Right ventricle myocardium superior (tissue), 1 donor: ENCODE results near the gene C3orf22. TPM values are rescaled to one million over a fixed set of nuclear protein-coding genes. Genes with fewer than 3 reads are reported as not detected.

ENCODE experiments used
- ATAC-seq: fragments of 200-7000 bp; cut with Tn5 transposase; one replicate; pipeline ENCODE4 v1.9.1; 2020; ENCODE audit warnings: mild to moderate bottlenecking; ENCODE audit not compliant: poor library complexity
- DNase-seq: peaks from one replicate; pipeline ENCODE4 v3.0.0-alpha.2; 2020
- intact Hi-C: fragments of 100-400 bp; cut with DNase I; formaldehyde crosslinking; loops from one replicate; pipeline ENCODE4 v1.11.2; 2022
- total RNA-seq: library from RNA; stranded (reverse); fragmentation: NEBNext Ultra II Directional; extraction: Animal tissue kit (Norgen Biotek cat#: 25700); gene quantifications from one replicate; pipeline ENCODE4 v1.2.1, GENCODE V29; 2021
- donor health status: DM: no; HTN: yes; CAD: no; lungs with severe emphysema.

Gene C3orf22
- total RNA-seq, 1 donor from 2014 or later = not detected

DNA sequence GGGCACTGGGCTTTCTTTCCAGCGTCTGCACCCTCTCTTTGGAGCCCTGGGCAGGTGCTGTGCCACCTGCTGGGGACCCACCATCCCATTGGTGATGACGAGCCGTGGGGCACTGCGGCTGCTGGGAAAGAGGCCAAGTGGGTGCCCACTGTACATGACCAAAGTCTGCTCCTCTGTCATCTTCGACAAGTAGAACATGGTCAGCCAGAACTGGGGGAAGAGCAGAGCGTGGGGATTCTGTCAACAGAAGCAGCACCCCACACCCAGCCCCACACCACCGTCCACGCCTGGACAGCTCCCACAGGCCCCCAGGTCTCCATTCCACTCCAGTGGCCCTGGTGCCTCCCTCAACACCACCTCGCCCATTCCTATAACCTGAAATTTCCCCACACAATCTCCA lies 50.8 kb downstream of the C3orf22 start:
- DNase-seq (peak; percentile 25), ATAC-seq (no peak)
- intact Hi-C loops = no loop called here

DNA sequence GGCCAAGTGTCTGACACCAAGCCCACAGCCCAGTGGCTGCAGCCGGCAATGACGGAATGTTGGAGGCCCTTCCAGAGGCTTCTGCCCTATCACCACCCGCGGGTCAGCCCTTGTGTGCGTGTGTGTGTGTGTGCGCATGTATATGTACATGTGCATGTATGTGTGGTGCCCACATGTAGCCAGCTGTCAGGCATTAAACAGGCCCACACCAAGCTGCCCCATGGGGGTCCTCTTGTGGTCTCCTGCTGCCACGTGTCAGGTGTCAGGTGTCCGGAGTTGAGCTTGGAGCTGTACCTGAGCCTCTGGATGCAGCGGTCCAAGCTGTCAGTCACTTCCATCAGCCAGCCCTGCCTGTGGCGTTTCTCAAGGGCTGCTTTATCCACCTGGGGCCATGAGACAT lies 55.0 kb downstream of the C3orf22 start:
- no peak for ATAC-seq
- intact Hi-C loops = no loop called here
- DNase-seq = no peak

DNA sequence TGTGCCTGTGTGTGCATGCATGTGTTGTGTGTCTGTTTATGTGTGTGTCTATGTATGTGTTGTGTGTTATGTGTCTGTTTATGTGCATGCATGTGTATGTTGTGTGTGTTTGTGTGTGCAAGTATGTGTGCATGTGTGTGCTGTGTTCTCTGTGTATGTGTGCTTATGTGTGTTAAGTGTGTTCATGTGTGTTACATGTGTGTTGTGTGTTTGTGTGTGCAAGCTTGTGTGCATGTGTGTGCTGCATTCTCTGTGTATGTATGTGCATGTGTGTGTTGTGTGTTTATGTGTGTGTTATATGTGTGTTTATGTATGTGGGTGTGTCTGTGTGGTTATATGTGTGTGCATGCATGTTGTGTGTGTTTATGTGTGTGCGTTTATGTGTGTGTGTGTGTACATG lies 56.1 kb downstream of the C3orf22 start:
- ATAC-seq (no peak), DNase-seq (no peak)
- intact Hi-C loops = no loop called here

DNA sequence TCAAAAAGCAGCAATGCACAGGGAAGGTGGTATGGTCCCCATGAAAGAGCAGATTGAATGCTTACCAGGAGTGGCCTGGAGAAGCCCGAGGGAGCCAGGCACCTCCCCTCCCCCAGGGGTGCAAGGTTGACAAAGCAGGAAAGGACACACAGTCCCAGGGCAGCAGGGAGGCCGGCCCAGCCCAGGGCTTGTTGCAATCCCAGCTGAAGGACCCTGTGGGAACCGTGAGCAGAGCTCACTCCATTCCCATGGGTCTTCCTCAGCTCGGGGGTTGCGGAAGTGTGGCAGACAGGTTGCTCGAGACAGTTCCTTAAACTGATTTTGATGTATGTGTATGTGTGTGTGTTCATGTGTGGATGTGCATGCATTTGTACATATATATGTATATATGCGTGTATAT lies 57.0 kb downstream of the C3orf22 start:
- DNase-seq (peak; percentile 68), ATAC-seq (peak; percentile 78)
- intact Hi-C loops = no loop called here

DNA sequence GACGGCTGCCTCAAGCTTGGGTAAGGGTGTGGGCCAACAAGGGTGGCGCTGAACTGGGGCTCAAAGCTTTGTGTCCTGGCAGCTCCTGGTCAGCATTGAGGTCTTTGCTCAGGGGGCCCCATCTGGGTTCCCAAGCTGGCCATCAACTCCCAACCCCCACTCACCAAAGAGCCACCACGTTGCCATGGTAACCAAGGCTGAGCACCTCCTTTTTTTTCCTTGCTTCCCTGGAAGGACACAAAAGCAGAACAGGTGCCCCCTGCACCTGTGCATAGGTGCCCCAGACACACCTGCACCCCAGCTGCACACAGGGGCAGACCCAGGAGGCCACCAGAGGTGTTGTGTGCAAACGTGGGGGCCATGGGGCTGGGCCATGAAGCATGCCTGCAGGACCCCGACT lies 57.7 kb downstream of the C3orf22 start:
- ATAC-seq = no peak
- intact Hi-C loops = no loop called here
- DNase-seq = no peak

DNA sequence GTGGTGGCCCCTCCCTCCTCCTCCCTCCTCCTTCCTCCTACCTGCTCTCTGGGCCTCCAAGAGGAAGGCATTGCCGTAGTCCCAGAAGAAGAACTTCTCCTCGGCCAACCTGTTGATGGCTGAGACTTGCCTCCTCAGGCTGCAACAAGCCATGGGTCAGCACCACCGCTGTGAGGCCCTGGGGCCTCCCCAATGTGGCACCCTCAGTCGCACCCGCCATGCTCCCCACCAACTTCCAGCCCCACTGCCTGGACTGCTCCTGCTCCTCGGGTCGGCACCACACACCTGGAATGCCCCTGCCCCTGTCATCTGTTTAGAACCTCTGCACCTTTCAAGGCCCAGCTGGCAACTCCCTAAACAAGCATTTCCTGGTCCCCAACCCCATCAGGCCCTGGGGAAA lies 58.7 kb downstream of the C3orf22 start:
- no peak for DNase-seq
- intact Hi-C loops = no loop called here
- no peak for ATAC-seq

Other genes starting within 250 kb of the C3orf22 start
- gene KLF15, start 201.5 kb downstream of the C3orf22 start, total RNA-seq = 34.0 TPM
- gene CFAP100, start 164.0 kb downstream of the C3orf22 start, total RNA-seq = not detected
- 16.1 TPM for gene ZXDC, start 83.0 kb downstream of the C3orf22 start, total RNA-seq
- not detected for gene UROC1, start 41.2 kb downstream of the C3orf22 start, total RNA-seq
- 0.11 TPM for gene CHST13, start 34.8 kb downstream of the C3orf22 start, total RNA-seq
- 5.4 TPM for gene TXNRD3, start 96.2 kb upstream of the C3orf22 start, total RNA-seq
- gene CHCHD6, start 145.3 kb upstream of the C3orf22 start, total RNA-seq = 8.3 TPM